Fibroblast of skin of abdomen (primary cell): Measurements from ENCODE around the gene RIN2.
"Not testable (repeated sequence)": the region's sequence is repeated elsewhere in the genome, so short reads cannot be mapped to it uniquely, and the experiment has no call there.

Experiments
- DNase-seq: peaks from one replicate; pipeline ENCODE4 v3.0.0-alpha.2; 2013

RIN2 gene

GRCh38 chr20:19787366-19787765 lies 29.3 kb downstream of the RIN2 start:
- no peak for DNase-seq

GRCh38 chr20:19789009-19789408 lies 31.0 kb downstream of the RIN2 start:
- DNase-seq, result no peak

GRCh38 chr20:19789446-19789845 lies 31.4 kb downstream of the RIN2 start:
- no peak for DNase-seq

GRCh38 chr20:19791887-19792286 lies 33.8 kb downstream of the RIN2 start:
- DNase-seq, result no peak

- DNase-seq, result no peak
Measured at GRCh38 chr20:19793716-19794115, 35.7 kb downstream of the RIN2 start.

- DNase-seq, result no peak
Measured at GRCh38 chr20:19794941-19795340, 36.9 kb downstream of the RIN2 start.

- no peak for DNase-seq
Measured at GRCh38 chr20:19799325-19799724, 41.3 kb downstream of the RIN2 start.

GRCh38 chr20:19802099-19802491 lies 44.0 kb downstream of the RIN2 start:
- no peak for DNase-seq

GRCh38 chr20:19802492-19803158 lies 44.6 kb downstream of the RIN2 start:
- no peak for DNase-seq

GRCh38 chr20:19806276-19806675 lies 48.2 kb downstream of the RIN2 start:
- DNase-seq, result not testable (repeated sequence)

- no peak for DNase-seq
Measured at GRCh38 chr20:19806806-19807190, 48.7 kb downstream of the RIN2 start.

- no peak for DNase-seq
Measured at GRCh38 chr20:19807191-19807945, 49.3 kb downstream of the RIN2 start.
